Osteocyte (in vitro differentiated cells): ENCODE measurements around the gene UQCRC1. TPM values are rescaled to one million over a fixed set of nuclear protein-coding genes. Genes with fewer than 3 reads are reported as not detected.

Experiments used
- DNase-seq: peaks from one replicate; pipeline ENCODE4 v3.0.0; 2021; ENCODE audit warnings: mixed read lengths; ENCODE audit not compliant: unreplicated experiment; ENCODE audit errors: extremely low spot score
- H3K27ac Mint-ChIP-seq: one replicate; pipeline ENCODE4 v1.8.0; 2021; ENCODE audit warnings: mild to moderate bottlenecking, mixed read lengths; ENCODE audit not compliant: unreplicated experiment
- H3K27me3 Mint-ChIP-seq: one replicate; pipeline ENCODE4 v1.8.0; 2021; ENCODE audit warnings: mixed read lengths; ENCODE audit not compliant: unreplicated experiment
- H3K36me3 Mint-ChIP-seq: one replicate; pipeline ENCODE4 v1.8.0; 2021; ENCODE audit warnings: mixed read lengths; ENCODE audit not compliant: unreplicated experiment
- H3K4me1 Mint-ChIP-seq: one replicate; pipeline ENCODE4 v1.8.0; 2021; ENCODE audit warnings: mixed read lengths; ENCODE audit not compliant: unreplicated experiment
- H3K4me3 Mint-ChIP-seq: one replicate; pipeline ENCODE4 v1.8.0; 2021; ENCODE audit warnings: mild to moderate bottlenecking, moderate library complexity, mixed read lengths; ENCODE audit not compliant: unreplicated experiment
- H3K9me3 Mint-ChIP-seq: one replicate; pipeline ENCODE4 v1.8.0; 2021; ENCODE audit warnings: mixed read lengths; ENCODE audit not compliant: unreplicated experiment
- CTCF ChIP-seq: fragments of 200-600 bp; sonication (generic); IDR thresholded peaks from 2 replicates; pipeline ENCODE4 v1.5.0; 2021; ENCODE audit warnings: antibody characterized with exemption, mild to moderate bottlenecking, moderate library complexity
- total RNA-seq: library from RNA; stranded (reverse); gene quantifications from 2 replicates; pipeline ENCODE4 v1.2.1, GENCODE V29; 2021

The UQCRC1 gene
- total RNA-seq, 1 donor from 2014 or later, result 202 TPM

- no peak for TF ChIP-seq CTCF
- peaks cover 4% of the 10 kb centered on the region for H3K9me3 Mint-ChIP-seq
- H3K27ac Mint-ChIP-seq, result peak overlapping the region; percentile 94
- H3K4me1 Mint-ChIP-seq, result peaks cover 33% of the 10 kb centered on the region
- no peaks in the 10 kb centered on the region for H3K27me3 Mint-ChIP-seq
- H3K36me3 Mint-ChIP-seq, result peaks cover 6% of the 10 kb centered on the region
- no peak overlapping the region for H3K4me3 Mint-ChIP-seq
- DNase-seq, result no peak
Observed at GRCh38 chr3:48619541-48620524, 10.4 kb upstream of the UQCRC1 start.

DNA sequence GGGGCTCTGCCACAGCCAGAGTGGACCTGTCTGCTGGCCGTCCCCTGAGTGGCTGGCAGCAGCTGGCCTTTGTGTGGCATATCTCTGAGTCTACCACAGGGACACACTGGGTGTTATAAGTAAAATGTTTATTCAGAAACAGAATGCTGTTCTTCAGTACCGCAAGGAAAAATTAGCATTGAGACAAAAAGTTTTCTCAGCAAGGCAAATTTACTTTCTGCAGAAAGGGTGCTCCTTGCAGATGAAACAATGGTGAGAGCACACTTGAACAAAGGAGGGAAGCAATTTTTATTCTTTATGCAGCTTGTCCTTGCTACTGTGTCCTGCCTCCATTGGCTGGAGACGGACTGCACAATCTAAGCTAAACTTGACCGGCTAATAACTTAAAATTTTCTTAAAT lies 8.1 kb upstream of the UQCRC1 start:
- TF ChIP-seq CTCF, result no peak
- Mint-ChIP-seq H3K27ac (peak overlapping the region; percentile 94), H3K36me3 (no peaks in the 10 kb centered on the region), H3K9me3 (peaks cover 4% of the 10 kb centered on the region), H3K27me3 (no peaks in the 10 kb centered on the region), H3K4me3 (no peak overlapping the region), H3K4me1 (peaks cover 39% of the 10 kb centered on the region)
- DNase-seq, result no peak

GRCh38 chr3:48614044-48614443 lies 4.6 kb upstream of the UQCRC1 start:
- H3K4me1 Mint-ChIP-seq, result peaks cover 26% of the 10 kb centered on the region
- H3K27me3 Mint-ChIP-seq, result no peaks in the 10 kb centered on the region
- DNase-seq, result no peak
- H3K9me3 Mint-ChIP-seq, result peaks cover 4% of the 10 kb centered on the region
- no peak overlapping the region for H3K4me3 Mint-ChIP-seq
- no peak for TF ChIP-seq CTCF
- no peaks in the 10 kb centered on the region for H3K36me3 Mint-ChIP-seq
- peak overlapping the region; percentile 69 for H3K27ac Mint-ChIP-seq

GRCh38 chr3:48612309-48612708 lies 2.9 kb upstream of the UQCRC1 start:
- Mint-ChIP-seq H3K9me3 (no peaks in the 10 kb centered on the region), H3K4me1 (peaks cover 26% of the 10 kb centered on the region), H3K27me3 (no peaks in the 10 kb centered on the region), H3K27ac (no peak overlapping the region), H3K36me3 (peaks cover 7% of the 10 kb centered on the region), H3K4me3 (no peak overlapping the region)
- TF ChIP-seq CTCF, result no peak
- no peak for DNase-seq

DNA sequence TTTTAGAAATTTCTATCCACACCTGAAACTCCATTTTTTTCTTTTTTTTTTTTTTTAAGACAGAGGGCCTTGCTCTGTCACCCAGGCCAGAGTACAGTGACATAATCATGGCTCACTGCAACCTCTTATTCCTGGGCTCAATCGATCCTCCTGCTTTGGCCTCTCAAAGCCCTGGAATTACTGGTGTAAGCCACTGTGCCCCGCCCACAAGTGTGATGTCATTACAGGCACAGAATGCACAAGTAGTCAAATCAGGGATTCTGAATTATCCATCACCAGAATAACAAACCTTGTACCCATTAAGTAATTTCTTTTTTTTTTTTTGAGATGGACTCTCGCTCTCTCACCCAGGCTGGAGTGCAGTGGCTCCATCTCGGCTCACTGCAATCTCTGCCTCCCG lies 1.9 kb downstream of the UQCRC1 start:
- Mint-ChIP-seq H3K9me3 (no peaks in the 10 kb centered on the region), H3K4me3 (no peak overlapping the region), H3K36me3 (peaks cover 35% of the 10 kb centered on the region), H3K4me1 (peaks cover 17% of the 10 kb centered on the region), H3K27me3 (no peaks in the 10 kb centered on the region), H3K27ac (no peak overlapping the region)
- TF ChIP-seq CTCF, result no peak
- no peak for DNase-seq
